Thyroid gland (tissue), 4 donors: ENCODE results near the gene SERPINA5. TPM values are rescaled to one million over a fixed set of nuclear protein-coding genes. Genes with fewer than 3 reads are reported as not detected.

Experiments used
- DNase-seq, 2 donors: peaks; one replicate each; pipeline ENCODE4 v3.0.0-alpha.2; 2019
- H3K27ac ChIP-seq, 3 donors: fragments of 200-600 bp; sonication (generic); 1 replicate in 2 of 3; 2 replicates in 1 of 3; pipeline ENCODE4 v1.5.1; 2016 to 2019; ENCODE audit warnings: mild to moderate bottlenecking in 1 of 3, moderate library complexity in 1 of 3
- H3K27me3 ChIP-seq: fragments of 200-600 bp; sonication (generic); one replicate; pipeline ENCODE4 v1.5.1; 2019
- H3K36me3 ChIP-seq, 2 donors: fragments of 200-600 bp; sonication (generic); one replicate each; pipeline ENCODE4 v1.5.1; 2016 to 2019
- H3K4me1 ChIP-seq, 2 donors: fragments of 200-600 bp; sonication (generic); one replicate each; pipeline ENCODE4 v1.5.1; 2017 to 2019
- H3K4me3 ChIP-seq, 3 donors: fragments of 200-600 bp; sonication (generic); replicated peaks in 1 of 3; 1 replicate in 2 of 3; 2 replicates in 1 of 3; pipeline ENCODE4 v1.5.1; 2016; ENCODE audit warnings: mild to moderate bottlenecking in 1 of 3
- H3K9me3 ChIP-seq: fragments of 200-600 bp; sonication (generic); one replicate; pipeline ENCODE4 v1.5.1; 2017
- POLR2A ChIP-seq, 2 donors: fragments of 450-650 bp; IDR thresholded peaks; one replicate each; pipeline ENCODE4 v1.6.1; 2017; ENCODE audit warnings: antibody characterized with exemption in 2 of 2, mild to moderate bottlenecking in 2 of 2, moderate library complexity in 1 of 2
- WGBS, 2 donors: methylation state at CpG; one replicate each; pipeline ENCODE4 v1.1.5; 2017; 5-methylcytosine and 5-hydroxymethylcytosine counted together
- intact Hi-C: fragments of 100-400 bp; cut with DNase I; formaldehyde crosslinking; loops from one replicate; pipeline ENCODE4 v1.15.1; 2023
- total RNA-seq, 4 donors: library from RNA; depleted of rRNA; stranded (reverse); fragments of >200 nt; gene quantifications; one replicate each; pipeline ENCODE4 v1.2.3, GENCODE V29; 2016
- TF ChIP-seq, protein P1 (sequence below), 6 experiments: fragments of 200-600 bp in 3 of 6; fragments of 450-650 bp in 3 of 6; sonication (generic) in 3 of 6; IDR thresholded peaks; one replicate each; pipeline ENCODE4 v1.5.1; 2016 to 2019; ENCODE audit warnings: antibody characterized with exemption in 6 of 6, mild to moderate bottlenecking in 2 of 6, inconsistent platforms in 1 of 6, moderate library complexity in 1 of 6

SERPINA5 gene
- total RNA-seq, 4 donors from 2014 or later, result 1.3 to 6.6 (median 2.9) TPM

DNA sequence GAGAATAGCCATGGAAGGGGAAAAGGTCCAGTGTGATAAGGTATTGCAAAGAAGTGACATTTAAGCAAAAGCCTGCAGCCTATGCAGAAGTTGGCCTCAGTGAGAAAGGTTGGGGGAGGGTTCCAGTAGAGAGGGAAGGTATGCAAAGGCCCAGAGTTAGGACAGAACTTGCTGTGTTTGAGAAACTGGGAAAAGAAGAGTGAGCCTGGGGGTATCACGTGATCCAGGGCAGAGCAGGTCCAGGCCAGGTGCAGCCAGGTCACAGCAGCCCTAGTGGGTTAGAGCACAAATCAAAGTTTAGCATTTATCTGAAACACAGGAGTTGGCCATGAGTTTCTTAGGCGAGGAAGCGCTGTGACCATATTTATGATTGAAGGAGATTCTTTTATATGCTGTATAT lies 1.6 kb downstream of the SERPINA5 start:
- WGBS, 2 donors, result 92 to 97% methylated on average over 3 of the region's 3 CpGs
- no peak for TF ChIP-seq POLR2A (IDR thresholded peaks at IDR 0.05)
- TF ChIP-seq, protein P1, sequence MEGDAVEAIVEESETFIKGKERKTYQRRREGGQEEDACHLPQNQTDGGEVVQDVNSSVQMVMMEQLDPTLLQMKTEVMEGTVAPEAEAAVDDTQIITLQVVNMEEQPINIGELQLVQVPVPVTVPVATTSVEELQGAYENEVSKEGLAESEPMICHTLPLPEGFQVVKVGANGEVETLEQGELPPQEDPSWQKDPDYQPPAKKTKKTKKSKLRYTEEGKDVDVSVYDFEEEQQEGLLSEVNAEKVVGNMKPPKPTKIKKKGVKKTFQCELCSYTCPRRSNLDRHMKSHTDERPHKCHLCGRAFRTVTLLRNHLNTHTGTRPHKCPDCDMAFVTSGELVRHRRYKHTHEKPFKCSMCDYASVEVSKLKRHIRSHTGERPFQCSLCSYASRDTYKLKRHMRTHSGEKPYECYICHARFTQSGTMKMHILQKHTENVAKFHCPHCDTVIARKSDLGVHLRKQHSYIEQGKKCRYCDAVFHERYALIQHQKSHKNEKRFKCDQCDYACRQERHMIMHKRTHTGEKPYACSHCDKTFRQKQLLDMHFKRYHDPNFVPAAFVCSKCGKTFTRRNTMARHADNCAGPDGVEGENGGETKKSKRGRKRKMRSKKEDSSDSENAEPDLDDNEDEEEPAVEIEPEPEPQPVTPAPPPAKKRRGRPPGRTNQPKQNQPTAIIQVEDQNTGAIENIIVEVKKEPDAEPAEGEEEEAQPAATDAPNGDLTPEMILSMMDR (IDR thresholded peaks at IDR 0.05), result no peak
- H3K9me3 ChIP-seq, result no peaks in the 10 kb centered on the region
- H3K27me3 ChIP-seq, result no peaks in the 10 kb centered on the region
- H3K4me1 ChIP-seq, result peaks cover 0 to 11% of the 10 kb centered on the region in 2 donors
- no peak overlapping the region for H3K4me3 ChIP-seq
- intact Hi-C loops, result no loop called here
- no peaks in the 10 kb centered on the region for H3K36me3 ChIP-seq
- DNase-seq, result no peak
- no peak overlapping the region for H3K27ac ChIP-seq

DNA sequence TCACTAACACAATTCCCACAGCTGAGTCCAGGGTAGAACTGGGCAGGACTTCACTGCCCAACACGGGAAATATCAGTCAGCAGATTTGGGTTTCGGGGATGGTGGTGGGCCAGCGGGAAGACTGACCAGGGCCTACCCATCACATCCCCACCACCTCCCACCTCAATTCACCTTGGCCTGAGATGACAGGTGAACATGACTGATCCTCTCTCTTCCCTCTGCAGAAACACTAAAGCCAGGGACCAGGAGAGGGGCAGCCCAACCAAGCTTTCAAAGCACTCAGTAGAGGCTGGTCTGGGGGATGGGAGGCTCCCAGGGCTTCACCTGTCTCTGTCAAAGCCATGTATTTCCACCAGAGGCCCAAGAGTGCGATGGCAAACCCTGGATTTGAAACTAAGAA lies 2.3 kb downstream of the SERPINA5 start:
- TF ChIP-seq, protein P1 (IDR thresholded peaks at IDR 0.05), result no peak
- no peak for TF ChIP-seq POLR2A (IDR thresholded peaks at IDR 0.05)
- Histone ChIP-seq H3K27ac (no peak overlapping the region), H3K4me1 (peaks cover 0 to 11% of the 10 kb centered on the region in 2 donors), H3K27me3 (no peaks in the 10 kb centered on the region), H3K36me3 (no peaks in the 10 kb centered on the region), H3K4me3 (no peak overlapping the region), H3K9me3 (no peaks in the 10 kb centered on the region)
- intact Hi-C loops, result no loop called here
- 90 to 100% methylated on average over 1 to 4 of the region's 4 CpGs for WGBS, 2 donors
- no peak for DNase-seq

DNA sequence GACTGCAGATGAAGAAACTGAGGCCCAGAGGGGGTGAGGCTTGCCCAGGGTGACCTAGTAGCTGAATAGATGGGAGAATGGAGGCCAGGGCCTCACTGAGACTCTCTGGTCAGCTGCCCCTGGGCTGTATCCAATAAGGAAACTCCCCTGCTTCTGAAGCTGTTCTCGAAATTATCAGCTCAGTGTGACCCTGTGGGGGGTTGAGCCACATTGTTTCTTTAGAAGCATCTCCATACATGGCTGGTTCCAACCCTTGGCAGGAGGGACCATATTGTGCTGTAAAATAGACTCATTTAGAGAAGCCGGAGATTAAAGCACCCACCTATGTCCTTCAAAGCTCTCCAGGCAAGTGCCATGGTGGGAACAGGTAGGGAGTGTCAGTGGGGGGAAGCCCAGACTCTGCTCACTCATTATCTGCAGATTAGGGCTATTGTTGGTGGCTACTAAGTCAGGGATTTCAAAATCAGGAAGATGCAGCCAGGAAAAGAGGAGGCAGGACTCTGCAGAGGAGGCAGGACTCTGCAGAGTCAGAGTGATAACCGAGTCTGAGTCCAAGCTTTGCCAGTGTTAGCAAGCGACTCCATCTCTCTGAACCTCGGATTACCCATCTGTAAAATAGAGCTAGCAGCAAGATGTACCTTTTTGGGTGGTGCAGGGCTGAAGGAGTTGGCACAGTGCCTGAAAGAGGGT lies 3.5 kb downstream of the SERPINA5 start:
- WGBS, 2 donors, result 55 to 75% methylated on average over 5 of the region's 5 CpGs
- no peak overlapping the region for H3K4me3 ChIP-seq
- DNase-seq, result no peak
- intact Hi-C loops, result no loop called here
- H3K36me3 ChIP-seq, result no peaks in the 10 kb centered on the region
- peaks cover 0 to 11% of the 10 kb centered on the region in 2 donors for H3K4me1 ChIP-seq
- no peaks in the 10 kb centered on the region for H3K9me3 ChIP-seq
- TF ChIP-seq, protein P1 (IDR thresholded peaks at IDR 0.05), result no peak
- TF ChIP-seq POLR2A (IDR thresholded peaks at IDR 0.05), result no peak
- no peaks in the 10 kb centered on the region for H3K27me3 ChIP-seq
- no peak overlapping the region for H3K27ac ChIP-seq

DNA sequence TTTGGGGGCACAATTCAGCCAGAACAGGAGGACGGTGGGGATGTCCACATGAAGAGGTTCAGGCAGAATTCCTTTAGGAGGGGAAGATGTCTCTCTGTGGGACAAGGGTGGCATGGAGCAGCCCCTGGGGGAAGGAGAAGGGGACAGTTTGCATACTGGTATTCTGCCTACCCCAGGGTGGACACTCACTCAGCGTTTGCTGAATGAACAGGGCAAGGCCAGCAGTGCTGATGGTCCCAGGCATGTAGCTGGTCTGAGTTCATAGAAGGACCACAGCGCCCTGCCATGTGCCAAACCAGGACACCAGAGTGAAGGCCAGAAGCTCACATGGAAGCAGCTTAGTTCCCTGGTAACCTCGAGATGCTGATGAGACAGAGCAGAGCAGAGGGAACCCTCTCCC lies 5.4 kb downstream of the SERPINA5 start:
- Histone ChIP-seq H3K27ac (no peak overlapping the region), H3K9me3 (no peaks in the 10 kb centered on the region), H3K36me3 (no peaks in the 10 kb centered on the region), H3K4me3 (no peak overlapping the region), H3K4me1 (no peaks in the 10 kb centered on the region), H3K27me3 (no peaks in the 10 kb centered on the region)
- intact Hi-C loops, result no loop called here
- no peak for DNase-seq
- TF ChIP-seq, protein P1 (IDR thresholded peaks at IDR 0.05), result no peak
- TF ChIP-seq POLR2A (IDR thresholded peaks at IDR 0.05), result no peak
- WGBS, 2 donors, result 83 to 100% methylated on average over 4 of the region's 4 CpGs

DNA sequence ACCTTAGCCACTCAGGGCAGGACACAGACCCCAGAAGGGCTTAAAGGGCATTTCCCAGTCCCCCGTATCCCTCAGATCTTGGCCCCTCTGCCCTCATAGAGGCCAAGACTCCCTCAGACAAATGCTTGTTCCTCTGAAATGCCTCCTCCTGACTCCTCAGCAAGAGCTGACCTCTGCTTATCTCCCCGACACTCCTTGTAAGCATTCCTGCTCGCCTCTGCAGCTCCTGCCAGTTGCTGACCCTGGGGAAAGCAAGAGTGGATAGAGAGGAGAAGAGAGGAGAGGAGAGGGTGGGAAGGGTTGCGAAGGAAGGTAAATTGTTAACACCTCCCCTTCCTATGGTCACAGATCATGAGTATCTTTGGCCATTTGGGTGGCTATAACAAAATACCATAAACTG lies 7.1 kb downstream of the SERPINA5 start:
- H3K4me1 ChIP-seq, result no peaks in the 10 kb centered on the region
- no peaks in the 10 kb centered on the region for H3K9me3 ChIP-seq
- intact Hi-C loops, result no loop called here
- 85 to 87% methylated on average over 4 of the region's 4 CpGs for WGBS, 2 donors
- no peaks in the 10 kb centered on the region for H3K27me3 ChIP-seq
- H3K36me3 ChIP-seq, result no peaks in the 10 kb centered on the region
- TF ChIP-seq, protein P1 (IDR thresholded peaks at IDR 0.05), result no peak
- TF ChIP-seq POLR2A (IDR thresholded peaks at IDR 0.05), result no peak
- DNase-seq, result no peak
- no peak overlapping the region for H3K27ac ChIP-seq
- no peak overlapping the region for H3K4me3 ChIP-seq
